HG03521 (cell line): Measurements from ENCODE around the gene MRPL1.
"Not testable (repeated sequence)": the region's sequence is repeated elsewhere in the genome, so short reads cannot be mapped to it uniquely, and the experiment has no call there.

Experiments used
- ATAC-seq: cut with Tn5 transposase; IDR thresholded peaks from one replicate; pipeline ENCODE4 v1.9.1; 2021; ENCODE audit warnings: mild to moderate bottlenecking, moderate library complexity; ENCODE audit not compliant: unreplicated experiment

The MRPL1 gene

DNA sequence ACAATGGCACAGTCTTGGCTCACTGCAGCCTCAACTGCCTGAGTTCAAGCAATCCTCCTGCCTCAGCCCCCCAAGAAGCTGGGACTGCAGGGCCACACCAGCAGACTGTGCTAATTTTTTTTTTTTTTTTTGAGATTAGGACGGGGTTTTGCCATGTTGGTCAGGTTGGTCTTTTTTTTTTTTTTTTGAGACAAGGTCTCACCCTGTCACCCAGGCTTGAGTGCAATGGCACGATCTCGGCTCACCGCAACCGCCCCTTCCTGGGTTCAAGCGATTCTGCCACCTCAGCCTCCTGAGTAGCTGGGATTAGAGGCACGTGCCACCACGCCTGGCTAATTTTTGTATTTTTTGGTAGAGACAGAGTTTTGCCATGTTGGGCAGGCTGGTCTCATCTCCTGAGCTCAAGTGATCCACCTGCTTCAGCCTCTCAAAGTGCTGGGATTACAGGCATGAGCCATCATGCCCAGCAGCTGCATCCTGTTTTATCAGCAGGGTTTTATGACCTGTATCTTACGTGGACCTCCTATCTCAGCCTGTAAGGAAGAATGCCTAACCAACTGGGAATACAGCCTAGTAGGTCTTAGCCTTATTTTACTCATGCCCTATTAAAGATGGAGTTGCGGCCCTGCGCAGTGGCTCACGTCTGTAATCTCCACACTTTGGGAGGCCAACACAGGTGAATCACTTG, 13.2 kb upstream of the MRPL1 start:
- ATAC-seq, result no peak

DNA sequence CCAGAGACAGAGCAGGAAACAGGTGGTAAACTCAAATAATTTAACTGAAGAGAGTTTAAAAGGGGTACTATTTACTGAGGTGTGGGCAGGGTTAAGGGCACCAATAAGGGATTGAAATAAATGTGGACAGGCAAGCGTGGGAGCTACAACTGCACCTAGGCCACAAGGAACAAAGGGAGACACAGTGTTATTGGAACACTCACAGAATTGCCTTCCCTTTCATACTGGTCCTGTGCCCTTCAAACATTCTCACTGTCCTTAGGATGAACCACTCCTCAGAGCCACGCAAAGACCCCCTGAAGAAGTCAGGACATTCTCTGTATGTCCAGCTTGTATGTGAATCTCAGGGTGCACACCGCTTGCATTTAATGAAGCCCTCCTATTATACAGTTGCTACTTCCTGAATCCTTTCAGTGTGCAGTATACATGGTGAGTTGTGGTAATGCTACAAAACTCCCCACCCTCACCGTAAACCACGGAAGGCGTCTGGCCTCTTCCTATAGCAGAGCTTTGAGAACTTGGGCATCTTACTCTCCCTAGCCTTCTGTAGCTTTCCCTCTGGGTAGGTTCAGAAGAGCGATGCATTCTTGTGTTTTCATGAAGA, 9.6 kb upstream of the MRPL1 start:
- peak; percentile 85 for ATAC-seq

DNA sequence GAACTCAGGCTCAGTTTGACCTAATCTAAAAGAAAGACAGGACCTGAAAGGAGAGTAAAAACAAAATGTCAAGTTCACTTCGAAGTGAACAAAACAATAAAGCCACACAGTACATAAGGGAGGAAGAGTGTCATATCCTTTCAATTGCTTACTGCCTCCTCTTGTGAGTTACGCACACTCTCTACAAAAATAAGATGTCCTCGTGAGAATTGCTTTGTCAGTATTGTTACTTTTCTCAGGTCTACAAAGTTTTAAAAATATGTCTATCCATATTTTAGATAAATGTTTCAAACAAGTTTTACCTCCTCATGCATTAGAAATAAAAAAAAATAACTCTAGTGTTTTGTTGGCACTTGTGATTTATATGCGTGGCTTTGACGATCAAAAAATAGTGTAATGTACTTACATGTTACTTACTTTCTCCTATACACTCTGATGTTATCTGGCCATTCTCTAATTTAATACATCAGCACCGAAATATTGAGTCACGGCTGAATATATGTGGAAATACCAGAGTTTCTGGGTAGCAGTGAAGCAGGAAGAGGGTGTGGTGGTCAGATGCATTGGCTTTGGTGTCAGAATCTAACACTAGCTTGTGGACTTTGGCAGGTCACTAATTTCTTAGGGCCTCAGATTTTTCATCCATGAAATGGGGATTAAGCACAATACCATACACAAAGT, 8.1 kb upstream of the MRPL1 start:
- no peak for ATAC-seq

DNA sequence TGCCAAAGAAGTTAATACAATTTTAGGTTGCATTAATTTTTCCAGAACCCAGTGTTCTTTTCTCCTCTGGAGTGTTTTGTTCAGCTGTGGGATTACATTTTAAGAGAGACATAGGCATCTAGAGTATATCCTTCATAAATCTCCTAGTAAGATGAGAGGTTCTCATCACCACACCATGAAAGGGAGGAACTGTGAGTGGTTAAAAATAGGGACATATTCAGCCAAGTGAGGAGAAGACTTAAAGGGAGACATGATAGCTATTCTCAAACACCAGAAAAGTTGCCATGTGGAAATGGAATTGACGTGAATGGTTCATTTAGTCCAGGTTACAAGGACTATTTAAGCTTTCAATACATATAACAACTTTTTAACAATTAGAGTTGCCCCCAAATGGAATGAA, 6.5 kb upstream of the MRPL1 start:
- ATAC-seq, result no peak

DNA sequence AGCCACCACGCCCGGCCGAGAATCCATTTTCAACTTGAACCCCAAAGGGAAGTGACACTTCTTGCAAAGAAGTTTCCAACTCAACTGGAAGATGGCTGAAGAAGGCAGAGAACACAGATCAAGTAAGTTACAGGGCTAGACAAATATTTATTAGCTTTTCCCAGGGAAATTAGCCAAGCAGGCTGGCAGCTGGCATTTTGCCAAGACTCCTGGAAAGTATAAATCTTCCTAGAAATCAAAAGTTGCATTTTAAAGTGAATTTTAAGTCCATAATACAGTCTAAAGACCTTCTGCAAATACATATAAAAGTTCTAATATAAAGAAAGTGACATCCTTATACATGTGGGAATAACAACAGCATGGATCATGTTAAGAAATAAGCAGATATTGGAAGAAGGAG, 3.4 kb upstream of the MRPL1 start:
- no peak for ATAC-seq

DNA sequence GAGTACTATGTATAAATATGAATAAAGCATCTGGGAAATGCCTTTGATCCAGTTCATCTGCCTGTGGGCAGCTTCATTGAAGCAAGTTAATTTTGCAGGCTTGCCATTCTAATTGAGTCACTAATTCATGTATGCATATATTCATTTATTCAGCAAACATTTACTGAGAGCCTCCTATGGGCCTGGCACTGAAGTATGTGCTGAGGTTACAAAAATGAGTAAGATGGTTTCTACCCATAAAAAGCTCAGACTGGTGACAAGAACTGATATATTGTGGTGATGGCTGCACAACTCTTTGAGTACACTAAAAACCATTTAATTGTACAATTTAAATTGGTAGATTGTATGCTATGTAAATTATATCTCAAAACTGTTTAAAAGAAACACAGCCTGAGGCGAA, 1.1 kb upstream of the MRPL1 start:
- ATAC-seq, result no peak

DNA sequence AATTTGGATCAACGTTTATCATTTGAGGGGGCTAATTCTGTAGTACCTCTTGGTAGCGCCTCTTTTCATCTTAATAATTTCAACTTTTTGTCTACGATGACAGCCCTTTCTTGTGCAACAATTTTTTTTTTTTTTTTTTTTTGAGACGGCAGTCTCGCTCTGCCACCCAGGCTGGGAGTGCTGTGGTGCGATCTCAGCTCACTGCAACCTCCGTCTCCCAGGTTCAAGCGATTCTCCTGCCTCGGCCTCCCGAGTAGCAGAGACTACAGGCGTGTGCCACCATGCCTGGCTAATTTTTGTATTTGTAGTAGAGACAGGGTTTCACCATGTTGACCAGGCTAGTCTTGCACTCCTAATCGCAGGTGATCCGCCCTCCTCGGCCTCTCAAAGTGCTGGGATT, 711 bp downstream of the MRPL1 start:
- ATAC-seq, result not testable (repeated sequence)

DNA sequence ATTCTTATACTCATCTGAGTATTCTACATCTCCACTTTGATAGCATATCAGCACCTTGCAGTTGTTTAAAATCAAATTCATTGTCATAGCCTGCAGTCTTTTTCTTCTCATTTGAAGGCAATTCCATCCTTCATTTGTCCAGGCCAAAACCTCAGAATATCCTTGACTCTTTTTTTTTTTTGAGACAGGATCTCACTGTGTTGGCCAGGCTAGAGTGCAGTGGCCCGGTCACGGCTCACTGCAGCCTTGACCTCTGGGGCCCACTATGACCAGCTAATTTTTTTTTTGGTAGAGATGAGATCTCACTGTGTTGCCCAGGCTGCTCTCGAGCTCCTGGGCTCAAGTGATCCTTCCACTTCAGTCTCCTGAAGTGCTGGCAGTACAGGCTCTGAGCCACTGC, 2.6 kb downstream of the MRPL1 start:
- ATAC-seq, result no peak

DNA sequence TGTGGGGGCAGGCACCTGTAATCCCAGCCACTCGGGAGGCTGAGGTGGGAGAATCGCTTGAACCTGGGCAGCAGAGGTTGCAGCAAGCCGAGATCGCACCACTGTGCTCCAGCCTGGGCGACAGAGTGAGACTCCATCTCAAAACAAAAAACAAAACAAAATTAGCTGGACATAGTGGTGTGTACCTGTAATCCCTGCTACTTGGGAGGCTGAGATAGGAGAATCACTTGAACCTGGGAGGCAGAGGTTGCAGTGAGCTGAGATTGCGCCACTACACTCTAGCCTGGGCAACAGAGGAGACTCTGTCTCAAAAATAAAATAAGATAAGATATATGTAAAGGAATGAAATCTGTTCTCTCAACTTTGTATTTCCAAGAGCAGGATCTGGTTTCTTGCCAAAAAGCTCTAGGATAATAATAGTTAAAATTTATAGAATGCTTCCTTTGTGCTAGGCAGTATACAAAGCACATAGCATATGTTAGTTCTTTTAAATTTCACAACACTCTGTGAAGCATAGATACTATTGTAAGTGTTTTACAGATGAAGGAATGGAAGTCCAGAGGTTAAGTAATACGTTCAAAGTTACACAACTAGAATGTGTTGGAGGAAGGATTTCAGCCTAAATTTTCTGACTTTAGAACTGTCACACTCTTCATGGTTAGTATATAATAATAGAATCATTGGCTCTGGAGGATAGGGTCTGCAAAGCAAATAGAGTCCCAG, 10.3 kb downstream of the MRPL1 start:
- ATAC-seq, result no peak

DNA sequence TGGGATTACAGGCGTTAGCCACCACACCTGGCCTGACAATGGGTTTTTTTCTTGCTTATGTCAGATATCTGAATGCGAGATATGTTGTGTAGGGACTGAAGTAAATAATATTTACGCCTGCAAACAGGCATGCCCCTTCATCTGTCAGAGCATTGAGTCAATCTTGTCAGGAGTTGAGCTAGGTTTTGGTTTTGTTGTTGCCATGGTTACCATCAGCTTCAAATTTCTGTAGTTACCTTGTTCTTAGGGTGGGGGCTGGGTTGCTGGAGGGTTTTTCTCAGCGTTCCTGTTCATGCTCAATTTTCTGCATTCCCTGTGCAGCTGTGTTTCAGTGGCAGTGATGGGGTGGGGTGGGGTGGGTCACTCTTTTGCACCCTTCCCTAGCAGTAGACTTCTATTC, 14.5 kb downstream of the MRPL1 start:
- ATAC-seq, result no peak

DNA sequence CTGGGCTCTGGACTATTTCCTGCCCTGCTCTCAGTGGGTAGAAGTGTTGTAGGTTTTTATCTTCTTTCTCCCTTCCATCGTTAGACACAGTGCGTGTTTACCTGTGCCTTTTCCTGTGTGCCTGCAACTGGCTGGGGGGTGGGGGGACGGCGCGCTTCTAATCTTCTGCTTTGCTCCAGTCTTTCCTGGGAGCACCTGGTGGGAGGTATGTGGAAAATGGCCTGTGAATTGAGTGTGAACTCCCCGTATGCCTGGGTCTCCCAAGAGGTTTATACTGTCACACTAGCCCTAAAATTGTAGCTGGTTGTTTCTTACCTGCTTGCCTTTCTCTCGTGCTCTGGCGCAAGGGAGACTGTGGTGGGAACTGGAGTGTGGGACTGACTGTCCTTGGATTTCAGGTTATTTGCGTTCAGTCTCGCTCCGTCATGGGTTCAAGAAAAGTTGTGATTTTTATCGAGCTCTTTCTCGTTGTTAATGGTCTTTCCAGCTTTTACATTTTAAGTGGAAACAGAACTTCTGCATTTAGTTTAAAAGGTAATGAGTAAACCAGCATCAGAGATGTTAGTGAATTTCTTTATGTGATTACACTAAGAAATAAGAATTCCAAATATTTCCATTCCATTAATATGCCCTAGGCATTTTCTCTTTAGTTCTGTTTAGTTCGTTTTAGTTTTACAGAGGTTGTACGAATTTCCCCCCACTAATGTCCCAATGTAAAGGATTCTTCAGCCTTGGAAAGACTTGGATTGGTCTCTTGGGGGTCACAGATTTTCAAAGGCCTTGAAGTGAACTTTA, 15.3 kb downstream of the MRPL1 start:
- ATAC-seq, result no peak

DNA sequence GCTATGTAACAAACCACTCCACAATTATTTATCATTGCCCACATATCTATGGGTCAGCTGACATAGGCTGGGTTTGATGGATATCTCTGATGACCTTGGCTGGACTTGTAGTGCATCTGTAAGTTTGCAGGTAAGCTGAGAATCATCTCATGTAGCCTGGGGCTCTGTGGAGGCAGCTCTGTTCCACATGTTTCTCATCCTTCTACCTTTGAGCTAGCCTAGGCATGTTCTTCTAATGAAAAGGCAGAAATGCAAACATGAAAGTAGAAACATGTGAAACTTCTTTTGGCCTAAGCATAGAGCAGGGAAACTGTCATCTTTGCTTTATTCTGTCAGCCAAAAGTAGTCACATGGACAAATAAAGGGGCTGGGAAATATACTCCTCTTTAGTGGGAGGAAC, 18.2 kb downstream of the MRPL1 start:
- no peak for ATAC-seq

DNA sequence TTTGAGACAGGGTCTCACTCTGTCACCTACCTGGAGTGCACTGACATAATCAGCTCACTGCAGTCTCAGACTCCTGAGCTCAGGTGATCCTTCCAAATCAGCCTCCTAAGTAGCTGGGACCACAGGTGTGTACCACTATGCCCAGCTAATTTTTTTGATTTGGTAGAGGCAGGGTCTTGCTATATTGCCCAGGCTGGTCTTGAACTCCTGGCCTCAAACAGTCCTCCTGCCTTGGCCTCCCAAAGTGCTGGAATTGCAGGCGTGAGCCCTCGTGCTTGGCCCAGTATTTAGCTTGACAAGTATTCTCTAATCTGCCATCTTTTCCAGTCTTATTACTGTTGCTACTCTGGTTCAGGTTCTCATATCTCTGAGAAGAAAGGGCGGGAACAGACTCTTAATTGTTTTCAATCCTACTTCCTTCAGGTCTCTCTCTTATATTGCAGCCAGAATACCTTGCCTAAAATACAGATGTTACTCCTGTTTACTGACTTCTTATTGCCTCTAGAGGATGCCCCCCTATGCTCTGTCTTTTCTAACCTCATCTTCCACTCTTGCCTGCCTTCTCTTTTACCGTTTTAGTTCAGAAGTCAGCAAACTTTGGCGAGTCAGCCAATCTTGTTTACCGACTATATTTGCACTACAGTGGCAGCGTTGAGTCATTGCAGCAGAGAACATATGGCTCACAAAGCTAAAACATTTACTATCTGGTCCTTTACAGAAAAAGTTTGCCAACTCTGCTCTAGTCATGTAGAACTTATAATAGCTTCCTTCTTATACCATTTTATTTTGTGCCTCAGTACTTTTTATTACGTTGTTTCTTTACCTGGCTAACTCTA, 19.0 kb downstream of the MRPL1 start:
- no peak for ATAC-seq

DNA sequence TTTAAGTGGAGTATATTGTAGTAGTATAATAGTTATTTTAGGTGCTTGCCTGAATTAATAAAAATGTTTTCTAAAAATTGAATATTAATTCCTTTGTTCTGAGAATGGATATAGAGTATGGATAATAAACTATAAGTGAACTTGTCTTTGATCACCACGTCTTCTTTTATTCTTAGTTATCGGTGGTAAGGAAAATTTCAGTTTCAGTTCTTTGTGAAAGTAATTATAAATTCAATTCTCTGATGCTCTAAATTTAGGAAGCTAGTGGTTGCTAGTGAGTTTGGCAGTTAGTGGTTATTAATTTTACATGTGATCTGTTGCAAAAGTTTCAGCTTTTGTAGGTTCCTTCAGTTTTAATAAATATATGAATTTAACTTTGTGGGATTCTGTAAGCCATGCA, 30.8 kb downstream of the MRPL1 start:
- no peak for ATAC-seq

DNA sequence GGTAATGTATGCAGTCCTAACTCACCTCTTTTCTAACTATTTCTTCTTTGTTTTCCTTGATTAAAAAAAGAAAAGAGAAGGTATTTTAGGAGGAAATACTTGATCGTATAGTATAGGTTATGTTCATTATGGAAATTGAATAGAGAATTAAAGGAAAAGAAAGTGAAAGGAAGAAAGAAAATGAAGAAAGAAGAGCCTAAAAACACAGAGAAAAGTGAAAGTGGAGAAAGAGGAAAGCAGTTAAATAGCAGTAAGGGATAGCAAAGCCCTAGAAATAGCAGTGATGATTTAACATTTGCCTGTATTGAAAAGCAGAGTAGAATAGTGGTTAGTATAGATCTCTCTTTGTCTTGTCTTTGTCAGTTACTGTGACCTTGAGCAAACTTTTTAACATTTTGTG, 37.0 kb downstream of the MRPL1 start:
- ATAC-seq, result no peak

DNA sequence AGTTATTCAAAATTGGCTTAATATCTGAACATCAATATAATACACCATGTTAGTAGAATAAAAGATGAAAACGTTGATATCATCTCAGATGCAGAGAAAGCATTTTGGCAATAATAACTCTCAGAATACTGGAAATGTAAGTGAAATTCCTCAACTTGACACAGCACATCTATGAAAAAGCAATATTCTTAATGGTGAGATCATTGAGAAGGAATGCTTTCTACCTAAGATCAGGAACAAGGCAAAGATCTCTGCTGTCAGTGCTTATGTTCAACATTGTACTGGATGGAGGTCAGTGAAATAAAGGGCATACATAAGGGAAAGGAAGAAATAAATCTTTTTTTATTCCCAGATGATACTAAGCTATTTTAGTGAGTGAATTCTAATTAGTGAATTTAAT, 40.6 kb downstream of the MRPL1 start:
- ATAC-seq, result no peak

DNA sequence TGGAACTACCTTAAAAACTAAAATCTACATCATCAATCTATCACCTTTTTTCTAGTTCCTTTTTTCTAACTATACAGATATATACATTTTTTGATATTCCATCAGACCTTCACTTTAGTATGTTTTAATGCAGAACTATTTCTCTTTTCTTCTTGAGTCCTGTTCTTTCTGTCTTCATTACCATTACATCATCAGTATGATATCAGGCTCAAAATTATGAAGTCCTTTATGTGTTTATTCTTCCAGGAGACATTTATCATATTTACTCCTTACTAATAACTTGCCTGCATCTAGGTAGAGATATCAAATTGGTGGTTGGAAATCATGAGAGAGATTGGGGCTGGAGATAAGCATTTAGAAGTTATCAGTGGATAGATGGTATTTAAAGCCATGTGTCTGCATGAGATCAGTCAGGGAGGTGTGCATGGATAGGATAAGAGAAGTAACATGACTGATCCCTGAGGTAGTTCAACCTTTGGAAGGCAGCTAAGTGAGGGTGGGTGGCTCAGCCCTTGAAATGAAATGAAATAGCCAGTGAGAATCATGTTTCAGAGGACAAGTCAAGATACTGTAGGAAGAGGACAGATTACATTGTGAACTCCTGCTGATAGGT, 43.1 kb downstream of the MRPL1 start:
- no peak for ATAC-seq

DNA sequence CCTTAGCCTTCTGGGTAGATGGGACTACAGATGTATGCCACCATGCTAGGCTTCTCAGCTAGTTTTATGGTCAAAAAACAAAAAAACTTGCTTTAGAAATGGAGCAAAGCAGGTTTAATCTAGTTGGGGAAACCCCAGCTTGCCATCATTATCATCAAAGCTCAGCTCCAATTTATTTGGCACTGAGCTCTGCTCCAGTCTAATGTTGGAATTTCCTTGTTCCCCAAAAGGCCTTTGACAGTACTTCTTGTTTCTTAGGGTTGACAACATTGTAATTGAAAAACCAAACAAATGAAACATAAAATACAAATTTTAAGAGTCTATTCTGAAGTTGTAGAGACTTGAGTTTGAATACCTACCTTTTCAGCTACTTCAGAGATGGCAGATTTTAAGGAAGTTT, 48.0 kb downstream of the MRPL1 start:
- ATAC-seq, result no peak

DNA sequence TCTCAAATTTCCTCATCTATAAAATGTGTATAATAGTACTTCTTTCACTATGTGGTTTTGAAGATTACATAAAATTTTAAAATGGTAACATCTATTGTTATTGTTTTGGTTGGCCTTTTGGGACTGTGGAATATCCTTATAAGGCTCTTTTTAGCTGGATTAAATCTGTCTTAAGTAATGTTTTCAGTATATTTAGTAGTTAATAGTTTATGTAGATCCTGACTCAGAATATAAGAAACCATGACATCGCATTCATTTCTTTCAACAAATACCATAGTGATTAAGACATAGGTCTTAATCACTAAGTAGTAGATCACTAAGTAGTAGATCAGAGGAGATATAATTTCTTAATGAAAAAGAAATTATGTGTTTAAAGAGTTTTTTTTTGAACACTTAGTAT, 48.5 kb downstream of the MRPL1 start:
- ATAC-seq, result no peak
